MG63 (cell line): ENCODE measurements around the gene SNAPC4. TPM values are rescaled to one million over a fixed set of nuclear protein-coding genes. Genes with fewer than 3 reads are reported as not detected.

Source experiments
- DNase-seq: peaks from one replicate; pipeline ENCODE4 v3.0.0-alpha.2; 2020
- H3K27me3 ChIP-seq: fragments of 250-450 bp; sonication (Bioruptor Pico); 2 replicates; pipeline ENCODE4 v1.5.1; 2020; ENCODE audit warnings: mild to moderate bottlenecking, moderate library complexity
- H3K36me3 ChIP-seq: fragments of 250-450 bp; sonication (Bioruptor Pico); 2 replicates; pipeline ENCODE4 v1.5.1; 2020; ENCODE audit warnings: mild to moderate bottlenecking, moderate library complexity
- H3K4me3 ChIP-seq: fragments of 250-450 bp; sonication (Bioruptor Pico); 2 replicates; pipeline ENCODE4 v1.5.1; 2020; ENCODE audit warnings: mild to moderate bottlenecking, moderate library complexity
- H3K9me3 ChIP-seq: fragments of 250-450 bp; sonication (Bioruptor Pico); 2 replicates; pipeline ENCODE4 v1.5.1; 2020; ENCODE audit warnings: mild to moderate bottlenecking, moderate library complexity
- total RNA-seq: library from RNA; depleted of rRNA; stranded (reverse); fragments of >200 nt; shearing (Covaris generic); gene quantifications from 2 replicates; pipeline ENCODE4 v1.2.3, GENCODE V29; 2014; ENCODE audit warnings: low replicate concordance

Gene SNAPC4
- total RNA-seq, 1 experiment from 2014 or later: 9.1 TPM

DNA sequence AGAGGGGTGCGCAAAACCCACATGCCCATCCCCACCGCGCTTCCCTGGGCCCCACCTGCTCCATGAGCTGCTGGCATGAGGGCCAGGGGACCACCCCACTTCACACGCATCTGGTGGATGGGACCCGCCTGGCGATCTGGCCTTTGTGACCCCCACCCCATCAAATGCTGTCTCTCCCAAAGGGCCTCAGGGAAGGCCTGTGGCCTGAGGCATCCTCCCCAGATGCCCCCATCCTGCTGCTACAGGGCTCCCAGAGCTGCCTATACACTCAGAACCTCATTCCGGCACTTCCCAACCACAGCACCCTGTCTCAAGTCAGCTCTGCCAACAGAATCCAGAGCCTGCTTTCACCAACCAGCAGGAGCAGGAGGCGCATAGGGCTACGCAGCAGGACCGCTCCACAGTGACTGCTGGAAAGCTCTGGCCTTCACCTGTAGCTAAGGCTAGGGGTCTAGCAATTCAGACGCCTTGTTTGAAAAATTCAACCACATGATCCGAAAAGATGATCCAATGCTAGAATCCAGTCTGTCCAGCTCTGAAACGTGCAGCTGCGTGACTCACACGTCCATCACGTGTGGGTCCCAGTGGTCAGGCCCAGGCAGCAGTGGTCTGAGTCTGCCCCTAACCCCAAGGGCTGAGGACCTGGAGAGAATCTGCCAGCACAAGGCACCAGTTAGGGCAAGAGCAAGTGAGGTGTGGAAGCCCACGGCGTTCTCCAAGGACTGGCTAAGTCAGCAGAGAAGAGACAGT, 1.4 kb upstream of the SNAPC4 start:
- Histone ChIP-seq H3K4me3 (no peak overlapping the region), H3K36me3 (peaks cover 50% of the 10 kb centered on the region), H3K27me3 (no peaks in the 10 kb centered on the region), H3K9me3 (no peaks in the 10 kb centered on the region)
- no peak for DNase-seq

DNA sequence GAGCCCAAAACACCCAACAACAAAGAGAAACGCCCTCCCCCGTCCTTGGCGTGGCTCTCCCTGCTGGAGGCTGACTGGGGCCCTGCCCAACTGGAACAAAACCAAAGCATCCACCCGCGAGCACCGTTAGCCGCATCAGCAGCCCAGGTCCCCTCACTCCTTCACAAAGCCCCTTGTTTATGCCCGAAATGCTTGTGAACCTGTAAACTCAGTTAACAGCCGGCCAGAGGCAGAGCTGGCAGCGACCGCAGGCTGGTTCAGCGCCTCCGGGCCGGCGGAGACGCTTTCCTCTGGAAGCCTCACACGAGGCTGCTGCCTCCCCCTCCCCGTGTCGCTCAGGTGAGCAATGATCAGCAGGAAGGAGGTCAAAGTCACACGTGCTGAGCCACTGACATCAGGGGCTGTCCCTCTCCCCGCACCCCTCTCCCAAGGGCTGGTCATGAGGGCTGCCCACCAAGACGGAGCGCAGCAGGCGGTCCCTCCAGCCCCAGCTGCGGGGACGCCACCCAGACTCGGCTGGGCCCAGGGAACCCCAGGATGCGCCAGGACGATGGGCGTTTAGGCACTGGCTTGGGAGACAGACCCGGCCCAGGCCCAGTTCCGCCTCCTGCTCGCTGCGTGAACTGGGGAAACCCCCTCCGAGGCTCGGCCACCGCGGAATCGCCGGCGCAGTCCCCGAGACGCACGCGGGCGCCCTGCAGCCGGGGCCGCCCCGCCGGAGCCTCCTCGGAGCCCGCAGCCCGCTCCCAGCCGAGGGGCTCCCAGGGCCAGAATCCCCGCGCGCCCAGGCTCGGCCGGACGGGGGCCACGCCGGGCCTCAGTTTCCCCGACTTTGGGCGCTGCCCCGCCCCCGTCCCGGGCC, 563 bp downstream of the SNAPC4 start:
- H3K9me3 ChIP-seq: no peaks in the 10 kb centered on the region
- peak overlapping the region; percentile 88 for H3K4me3 ChIP-seq
- DNase-seq: peak; percentile 29
- H3K27me3 ChIP-seq: no peaks in the 10 kb centered on the region
- peaks cover 49% of the 10 kb centered on the region for H3K36me3 ChIP-seq

GRCh38 chr9:136398286-136398685, 1.7 kb downstream of the SNAPC4 start:
- Histone ChIP-seq H3K27me3 (no peaks in the 10 kb centered on the region), H3K9me3 (no peaks in the 10 kb centered on the region), H3K4me3 (peak overlapping the region; percentile 88; the same call in 1 of the 2 replicates), H3K36me3 (peaks cover 55% of the 10 kb centered on the region)
- DNase-seq: no peak

DNA sequence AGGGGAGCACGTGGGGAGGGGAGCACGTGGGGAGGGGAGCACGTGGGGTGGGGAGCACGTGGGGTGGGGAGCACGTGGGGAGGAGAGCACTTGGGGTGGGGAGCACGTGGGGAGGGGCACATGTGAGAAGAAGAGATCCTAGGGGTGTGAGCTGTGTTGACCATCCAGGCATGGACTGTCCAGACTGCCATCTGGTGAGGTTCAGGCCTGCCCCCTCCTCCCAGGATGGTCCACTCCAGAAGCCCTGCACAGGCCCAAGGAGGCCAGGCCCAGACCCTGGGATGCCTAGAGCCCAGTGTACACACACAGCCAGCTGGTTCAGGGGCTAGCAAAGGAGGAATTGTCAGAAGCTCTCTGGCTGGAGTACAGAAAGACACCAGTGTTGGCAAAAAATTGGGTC, 2.3 kb downstream of the SNAPC4 start:
- H3K4me3 ChIP-seq: no peak overlapping the region
- no peaks in the 10 kb centered on the region for H3K9me3 ChIP-seq
- DNase-seq: no peak
- H3K36me3 ChIP-seq: peaks cover 56% of the 10 kb centered on the region
- H3K27me3 ChIP-seq: no peaks in the 10 kb centered on the region

DNA sequence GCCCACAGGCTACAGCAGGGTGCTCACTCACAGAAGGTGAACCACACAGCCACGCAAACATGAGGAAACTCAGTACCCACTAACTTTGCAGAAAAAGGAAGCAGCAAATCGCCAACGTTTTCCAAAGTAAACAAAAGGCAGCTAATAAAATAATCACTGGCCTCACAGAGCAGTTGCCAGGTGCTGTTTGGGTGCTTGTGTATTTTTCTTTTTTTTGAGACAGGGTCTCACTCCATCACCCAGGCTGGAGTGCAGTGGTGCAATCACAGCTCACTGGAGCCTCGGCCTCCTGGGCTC, 3.8 kb downstream of the SNAPC4 start:
- Histone ChIP-seq H3K36me3 (peaks cover 66% of the 10 kb centered on the region), H3K9me3 (no peaks in the 10 kb centered on the region), H3K27me3 (no peaks in the 10 kb centered on the region), H3K4me3 (no peak overlapping the region)
- DNase-seq: no peak

DNA sequence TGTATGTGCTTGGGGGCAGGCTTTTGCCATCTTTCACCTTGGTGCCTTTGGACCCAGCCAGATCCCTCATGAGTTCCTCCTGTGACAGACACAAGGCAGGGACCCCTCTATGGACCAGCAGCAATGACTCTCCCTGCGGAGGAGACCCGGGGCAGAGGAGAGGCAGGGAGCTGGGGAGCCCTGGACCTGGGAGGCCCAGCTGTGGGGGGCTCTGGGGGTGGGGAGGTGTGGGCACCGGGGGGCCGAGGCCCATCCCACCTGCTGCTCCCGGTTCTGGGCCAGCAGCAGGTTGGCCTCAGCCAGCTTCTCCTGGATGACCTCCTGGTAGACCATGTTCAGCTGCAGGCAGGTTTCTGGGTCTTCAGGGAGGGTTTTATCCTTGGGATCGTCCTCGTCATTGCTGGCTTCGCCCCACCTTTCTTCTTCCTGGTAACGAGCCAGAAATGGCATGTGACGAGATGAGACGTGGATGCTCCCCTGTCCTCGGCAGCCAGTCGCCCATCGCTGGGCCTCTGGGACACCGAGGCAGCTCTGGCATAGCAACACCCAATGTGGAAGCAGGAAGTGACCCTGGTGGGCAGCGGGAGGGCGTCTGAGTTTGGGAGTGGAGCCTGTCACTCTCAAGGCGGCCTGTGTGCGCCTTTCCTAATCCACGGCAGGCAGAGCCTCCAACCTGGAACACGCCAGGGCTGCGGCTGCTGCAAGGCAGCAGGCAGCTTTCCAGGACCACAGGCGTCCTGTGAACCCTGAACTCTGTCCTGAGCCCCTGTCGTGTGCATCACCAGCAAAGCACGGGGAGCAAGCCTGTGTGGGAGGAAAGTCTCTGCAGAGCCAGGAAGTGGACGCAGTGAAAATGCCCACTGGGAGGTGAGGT, 4.4 kb downstream of the SNAPC4 start:
- H3K27me3 ChIP-seq: no peaks in the 10 kb centered on the region
- H3K4me3 ChIP-seq: no peak overlapping the region
- no peak for DNase-seq
- H3K36me3 ChIP-seq: peaks cover 69% of the 10 kb centered on the region
- H3K9me3 ChIP-seq: no peaks in the 10 kb centered on the region

DNA sequence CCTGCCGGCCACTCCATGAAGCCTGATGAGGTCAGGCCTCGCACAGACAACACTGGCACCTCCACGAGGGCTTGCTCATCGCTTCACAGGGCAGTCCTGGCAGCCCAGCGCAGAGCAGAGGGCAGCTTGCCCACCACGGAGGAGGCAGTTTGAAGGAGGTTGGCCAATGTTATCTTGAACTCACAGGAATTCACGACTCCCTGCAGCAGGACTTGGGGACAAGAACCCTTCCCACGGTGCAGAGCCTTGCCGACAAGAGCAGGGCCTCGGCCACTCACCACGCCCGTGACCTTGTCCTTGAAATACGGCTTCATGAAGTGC, 5.0 kb downstream of the SNAPC4 start:
- Histone ChIP-seq H3K36me3 (peaks cover 69% of the 10 kb centered on the region), H3K27me3 (no peaks in the 10 kb centered on the region)
- DNase-seq: no peak

DNA sequence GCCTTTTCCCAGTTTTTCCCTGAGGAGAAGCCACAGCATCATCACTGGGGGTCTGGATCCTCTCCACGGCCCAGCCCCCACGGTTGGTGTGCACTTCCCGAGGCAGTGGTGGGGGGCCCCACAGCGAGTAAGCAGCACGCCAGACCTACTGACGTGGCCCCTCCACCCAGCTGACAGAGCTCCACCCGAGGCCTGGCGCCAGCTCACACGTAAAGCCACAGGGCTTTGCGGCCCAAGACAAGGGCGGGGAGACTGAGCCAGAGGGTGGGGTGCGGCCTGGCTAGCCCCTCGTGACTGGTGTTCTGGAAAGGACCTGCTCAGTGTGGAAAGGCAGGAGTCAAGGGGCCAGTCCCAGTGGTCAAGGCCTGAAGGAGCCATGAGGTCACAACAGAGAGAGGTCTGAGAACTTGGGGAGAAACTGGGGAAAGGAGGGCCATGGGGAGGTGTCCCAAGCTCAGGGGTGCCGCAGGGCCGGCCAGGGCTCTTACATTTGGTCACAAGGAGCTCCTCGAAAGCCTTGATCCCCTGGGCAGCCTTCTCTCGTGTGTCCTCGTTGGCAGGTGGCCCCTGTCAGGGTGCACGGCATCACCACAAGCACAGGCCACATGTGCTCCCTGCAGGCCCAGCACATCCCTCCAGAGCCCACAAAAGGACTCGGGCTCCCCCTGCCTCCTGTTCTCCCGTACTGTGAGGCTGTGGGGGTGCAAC, 5.5 kb downstream of the SNAPC4 start:
- Histone ChIP-seq H3K36me3 (peaks cover 72% of the 10 kb centered on the region), H3K4me3 (no peak overlapping the region), H3K9me3 (no peaks in the 10 kb centered on the region), H3K27me3 (no peaks in the 10 kb centered on the region)
- DNase-seq: no peak

More for the DNA sequence above, 5.0 kb downstream of the SNAPC4 start:
- Histone ChIP-seq H3K9me3 (no peaks in the 10 kb centered on the region), H3K4me3 (no peak overlapping the region)

DNA sequence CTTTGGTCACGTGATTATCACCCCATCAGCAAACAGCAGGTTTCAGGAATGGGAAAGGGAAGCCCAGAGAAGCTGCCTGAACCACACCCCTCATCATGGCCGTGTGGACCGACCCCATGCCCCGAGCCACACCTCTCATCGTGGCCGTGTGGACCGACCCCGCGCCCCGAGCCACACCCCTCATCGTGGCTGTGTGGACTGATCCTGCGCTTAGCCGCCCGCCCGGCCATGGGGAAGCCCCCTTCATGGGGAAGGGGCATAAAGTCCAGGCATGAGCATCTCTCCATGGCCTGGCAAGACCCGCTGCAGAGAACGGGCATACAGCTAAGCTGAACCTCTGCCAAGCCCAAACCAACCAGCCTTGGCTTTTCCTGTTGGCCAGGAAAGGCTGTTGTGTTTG, 6.4 kb downstream of the SNAPC4 start:
- no peak for DNase-seq
- H3K36me3 ChIP-seq: peaks cover 73% of the 10 kb centered on the region

GRCh38 chr9:136392538-136393449, 7.2 kb downstream of the SNAPC4 start:
- DNase-seq: no peak
- Histone ChIP-seq H3K9me3 (no peaks in the 10 kb centered on the region), H3K4me3 (no peak overlapping the region), H3K27me3 (no peaks in the 10 kb centered on the region), H3K36me3 (peaks cover 70% of the 10 kb centered on the region)

More for the DNA sequence above, 6.4 kb downstream of the SNAPC4 start:
- H3K27me3 ChIP-seq: no peaks in the 10 kb centered on the region
- no peaks in the 10 kb centered on the region for H3K9me3 ChIP-seq
- H3K4me3 ChIP-seq: no peak overlapping the region

DNA sequence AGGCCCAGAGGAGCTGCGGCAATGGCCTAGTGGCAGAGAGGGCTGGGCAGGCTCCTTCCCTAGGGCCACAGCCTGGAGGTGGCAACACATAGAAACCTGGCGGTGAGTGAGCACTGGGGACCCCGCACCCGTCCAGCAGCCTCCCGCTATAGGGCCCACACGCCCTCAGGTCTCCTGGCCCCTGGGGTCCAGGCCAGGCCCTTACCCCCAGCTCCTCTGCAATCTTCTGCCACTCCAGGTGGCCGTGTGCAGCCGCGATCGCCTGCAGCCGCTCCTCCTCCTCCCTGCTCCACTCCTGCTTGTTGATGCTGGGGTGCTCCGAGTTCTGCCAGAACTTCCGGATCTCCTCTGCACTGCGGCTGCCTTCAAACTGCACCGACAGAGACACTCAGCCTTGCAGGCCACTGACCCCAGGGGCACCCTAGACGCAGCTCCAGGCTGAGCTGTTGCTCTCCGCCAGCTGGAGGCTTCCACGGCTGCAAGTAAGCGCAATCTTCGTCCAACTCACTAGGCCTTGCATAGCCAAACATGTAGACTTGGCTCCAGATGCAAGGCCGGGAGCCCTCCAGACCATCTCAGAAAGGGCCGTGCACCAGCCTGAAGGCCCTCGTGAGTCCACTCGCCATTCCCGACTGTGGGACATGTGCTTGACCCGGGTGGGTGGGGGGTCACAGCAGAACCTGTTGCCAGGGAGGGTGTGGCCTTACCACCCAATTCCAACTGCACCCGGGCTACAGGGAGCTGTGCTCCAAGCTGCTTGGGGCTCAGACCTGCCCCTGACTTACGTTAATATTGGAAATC, 8.0 kb downstream of the SNAPC4 start:
- Histone ChIP-seq H3K36me3 (peaks cover 71% of the 10 kb centered on the region), H3K4me3 (no peak overlapping the region), H3K9me3 (no peaks in the 10 kb centered on the region), H3K27me3 (no peaks in the 10 kb centered on the region)
- no peak for DNase-seq

- Histone ChIP-seq H3K9me3 (no peaks in the 10 kb centered on the region), H3K27me3 (no peaks in the 10 kb centered on the region), H3K4me3 (no peak overlapping the region), H3K36me3 (peaks cover 60% of the 10 kb centered on the region)
- no peak for DNase-seq
Observed at GRCh38 chr9:136389396-136389795, 10.6 kb downstream of the SNAPC4 start.

DNA sequence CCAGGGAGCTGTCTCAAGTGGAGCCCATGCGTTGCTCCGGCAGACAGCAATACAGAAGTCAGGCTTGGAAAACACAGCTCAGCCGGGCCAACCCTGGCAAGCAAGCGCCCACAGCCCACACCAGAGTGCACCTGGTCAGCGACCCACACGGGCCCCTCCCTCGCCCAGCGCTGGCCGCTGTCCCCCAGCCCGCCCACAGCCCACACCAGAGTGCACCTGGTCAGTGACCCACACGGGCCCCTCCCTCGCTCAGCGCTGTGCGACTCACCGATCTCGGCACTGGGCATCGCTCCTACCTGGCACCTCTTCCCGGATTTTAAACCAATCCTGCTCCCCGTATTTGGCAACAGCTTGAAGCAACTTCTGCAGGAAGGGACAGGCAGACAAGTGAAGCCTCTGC, 12.8 kb downstream of the SNAPC4 start:
- Histone ChIP-seq H3K36me3 (peaks cover 48% of the 10 kb centered on the region), H3K27me3 (no peaks in the 10 kb centered on the region), H3K9me3 (no peaks in the 10 kb centered on the region), H3K4me3 (no peak overlapping the region)
- DNase-seq: no peak

- DNase-seq: no peak
- no peaks in the 10 kb centered on the region for H3K27me3 ChIP-seq
Observed at GRCh38 chr9:136386018-136386417, 14.0 kb downstream of the SNAPC4 start.

DNA sequence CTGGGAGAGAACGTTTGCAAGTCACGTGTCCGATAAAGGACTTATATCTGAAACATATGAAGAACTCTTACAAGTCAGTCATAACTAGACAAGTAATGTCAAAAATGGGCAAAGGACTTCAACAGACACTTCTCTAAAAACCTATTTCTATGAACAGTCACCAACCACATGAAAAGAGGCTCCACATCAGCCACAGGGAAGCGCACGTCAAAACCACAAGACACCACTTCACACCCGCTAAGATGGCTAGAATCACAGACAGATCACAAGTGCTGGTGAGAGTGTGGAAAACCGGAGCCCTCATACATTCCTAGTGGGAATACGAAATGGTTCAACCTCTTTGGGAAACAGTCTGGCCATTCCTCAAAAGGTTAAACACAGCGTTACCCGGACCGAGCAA, 15.0 kb downstream of the SNAPC4 start:
- Histone ChIP-seq H3K9me3 (no peaks in the 10 kb centered on the region), H3K27me3 (no peaks in the 10 kb centered on the region), H3K36me3 (peaks cover 39% of the 10 kb centered on the region), H3K4me3 (no peak overlapping the region)
- DNase-seq: no peak

More at GRCh38 chr9:136386018-136386417, 14.0 kb downstream of the SNAPC4 start:
- Histone ChIP-seq H3K4me3 (no peak overlapping the region), H3K36me3 (peaks cover 38% of the 10 kb centered on the region), H3K9me3 (no peaks in the 10 kb centered on the region)
